LNCAP (cell line): ENCODE measurements around the gene SMOC2.

Source experiments
- CTCF ChIP-seq: fragments of 450-650 bp; IDR thresholded peaks from 2 replicates; pipeline ENCODE4 v1.5.1; 2017; ENCODE audit warnings: mild to moderate bottlenecking

The SMOC2 gene

DNA sequence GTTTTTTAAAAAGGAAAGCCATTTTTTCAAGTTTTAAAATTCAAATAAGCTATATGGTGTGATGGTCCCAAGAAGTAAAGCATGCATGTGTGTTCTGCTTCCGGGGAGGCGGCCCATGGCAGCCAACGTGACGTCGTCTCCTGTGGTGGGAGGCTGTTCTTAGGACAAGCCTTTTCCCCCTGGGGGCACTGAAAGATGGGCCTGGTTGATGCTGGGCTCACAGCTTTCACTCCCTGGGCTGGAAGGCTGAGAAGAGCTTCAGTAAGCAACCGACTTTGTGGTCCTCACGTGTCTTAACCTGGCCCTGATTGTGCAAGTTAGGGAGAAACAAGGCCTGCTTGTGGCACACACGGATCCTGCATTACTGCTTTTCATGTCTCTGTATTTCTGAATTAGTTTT is 84.1 kb downstream of the SMOC2 start:
- no peak for TF ChIP-seq CTCF

DNA sequence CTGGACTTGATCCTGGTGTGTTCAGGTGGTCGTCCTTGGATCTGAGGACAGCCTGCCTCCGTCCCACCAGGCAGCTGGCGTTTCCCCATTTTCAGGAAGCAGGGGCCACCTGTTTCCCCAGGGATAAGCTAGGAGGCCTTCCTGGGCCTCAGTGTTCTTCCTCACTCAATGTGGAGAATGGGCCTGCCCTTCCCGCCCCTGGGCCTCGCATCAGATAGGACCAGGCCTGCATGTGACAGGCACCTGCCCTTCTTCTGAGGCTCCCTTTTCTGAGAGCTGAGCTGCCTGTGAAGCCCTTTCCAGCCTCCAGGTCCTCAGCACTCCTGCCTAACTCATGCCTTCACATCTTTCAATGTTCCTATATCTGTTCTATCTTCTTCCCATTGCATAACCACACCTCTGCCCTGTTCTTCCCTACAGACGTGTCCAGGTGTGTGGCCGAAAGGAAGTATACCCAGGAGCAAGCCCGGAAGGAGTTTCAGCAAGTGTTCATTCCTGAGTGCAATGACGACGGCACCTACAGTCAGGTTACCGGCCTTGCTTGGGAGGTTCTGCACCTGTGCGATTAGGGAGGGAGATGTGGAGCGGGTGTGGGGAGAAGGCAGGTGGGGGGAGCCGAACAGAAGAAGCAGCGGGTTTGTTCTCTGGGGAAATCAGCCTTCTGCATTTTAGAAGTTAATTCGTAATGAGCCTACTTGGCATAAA is 85.1 kb downstream of the SMOC2 start:
- TF ChIP-seq CTCF: no peak

DNA sequence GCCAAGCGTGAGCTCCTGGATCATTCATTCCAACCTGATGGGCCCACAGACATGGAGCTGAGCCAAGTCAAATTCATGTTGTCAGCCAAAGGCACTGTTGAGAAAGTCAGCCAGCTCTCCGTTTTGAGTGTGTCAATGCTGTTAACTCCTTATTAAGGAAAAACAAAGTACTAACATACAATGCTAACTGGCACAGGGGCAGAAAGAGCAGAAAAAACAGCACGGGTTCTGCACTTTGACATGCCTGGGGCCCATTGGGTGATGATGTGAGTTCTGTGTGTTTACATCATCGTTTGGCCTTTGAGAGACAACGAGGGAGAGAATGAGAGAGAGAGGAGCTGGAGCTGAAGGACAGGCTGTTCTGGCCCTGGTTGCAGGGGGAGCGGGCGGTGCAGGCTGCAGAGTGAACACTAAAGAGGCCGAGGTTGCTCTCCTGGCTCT is 85.9 kb downstream of the SMOC2 start:
- no peak for TF ChIP-seq CTCF

DNA sequence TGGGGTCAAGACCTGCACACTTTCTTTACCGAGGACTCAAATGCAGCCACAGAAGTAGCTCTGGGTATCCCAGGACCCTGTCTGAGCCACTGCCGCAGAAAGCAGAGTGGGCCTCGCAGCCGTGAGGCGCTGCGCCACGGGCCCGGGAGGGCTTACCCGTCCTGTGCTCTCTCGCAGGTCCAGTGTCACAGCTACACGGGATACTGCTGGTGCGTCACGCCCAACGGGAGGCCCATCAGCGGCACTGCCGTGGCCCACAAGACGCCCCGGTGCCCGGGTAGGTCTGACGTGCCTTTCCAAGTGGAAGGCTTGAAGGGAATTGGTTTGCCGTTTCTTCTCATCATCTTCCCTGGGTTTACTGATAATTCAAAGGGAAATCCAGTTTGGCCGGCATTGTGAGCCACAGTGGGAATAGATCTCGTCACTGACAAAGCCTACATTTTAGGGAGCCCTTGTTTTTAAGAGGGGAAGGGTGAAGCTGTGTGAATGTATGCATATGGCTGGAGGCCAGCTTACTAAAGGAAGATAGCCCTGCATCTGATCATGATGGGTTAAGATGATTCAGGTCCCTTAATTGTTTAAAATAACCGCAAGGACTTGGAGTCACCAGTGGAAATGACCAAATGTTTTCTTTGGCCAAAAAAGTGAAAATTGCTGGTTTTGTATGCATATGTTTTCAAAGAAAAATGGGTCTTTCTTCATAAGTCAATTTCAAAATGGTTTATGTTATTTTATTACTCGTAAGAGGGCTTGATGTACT is 86.6 kb downstream of the SMOC2 start:
- TF ChIP-seq CTCF: no peak

- no peak for TF ChIP-seq CTCF
These were observed 87.6 kb downstream of the SMOC2 start for GRCh38 chr6:168528474-168529095.

DNA sequence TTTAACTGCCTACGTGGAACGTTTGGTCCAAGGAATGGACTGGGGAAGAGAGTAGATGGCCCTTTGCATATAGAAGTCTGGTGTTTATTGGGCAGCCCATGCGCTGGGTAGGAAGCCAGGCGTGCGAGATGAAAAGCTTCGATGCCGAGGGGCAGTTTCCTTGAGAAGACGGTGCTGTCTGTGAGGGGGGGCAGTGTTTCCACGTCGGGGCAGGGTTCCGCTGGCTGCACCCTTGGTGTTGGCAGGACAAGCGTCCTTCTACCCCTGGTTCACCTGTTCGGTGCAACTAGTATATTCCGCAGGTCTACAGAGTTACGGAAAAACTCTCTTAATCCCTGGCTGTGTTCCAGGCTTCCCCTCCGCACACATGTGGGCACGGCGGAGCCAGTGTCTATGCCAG is 88.2 kb downstream of the SMOC2 start:
- TF ChIP-seq CTCF: no peak

DNA sequence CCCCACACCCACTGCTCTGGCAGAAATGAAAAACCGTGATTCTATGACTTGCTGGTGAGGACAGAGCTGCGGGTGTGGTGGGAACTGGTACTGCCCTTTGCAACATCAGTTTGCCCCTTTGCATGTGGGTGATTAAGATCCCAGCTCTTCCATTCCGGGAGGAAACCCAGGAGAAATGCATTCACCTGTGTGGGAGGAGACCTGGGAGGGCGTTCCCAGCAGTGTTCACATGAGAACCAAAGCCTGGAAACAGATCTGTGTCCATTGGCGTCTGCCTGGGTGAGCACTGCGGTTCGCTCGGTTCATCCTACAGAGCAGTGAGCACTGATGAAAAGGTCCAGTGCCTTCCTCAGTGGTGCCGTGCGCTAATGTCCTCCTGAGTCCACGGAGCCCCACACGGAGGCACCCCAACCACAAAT is 89.7 kb downstream of the SMOC2 start:
- TF ChIP-seq CTCF: no peak
